Endothelial cell (in vitro differentiated cells): ENCODE data around the gene IDH3A. TPM values are rescaled to one million over a fixed set of nuclear protein-coding genes. Genes with fewer than 3 reads are reported as not detected.

Experiments used
- DNase-seq: peaks from one replicate; pipeline ENCODE4 v3.0.0; 2021; ENCODE audit warnings: low spot score
- H3K27ac Mint-ChIP-seq: one replicate; pipeline ENCODE4 v1.8.0; 2021; ENCODE audit warnings: mixed read lengths, inconsistent platforms; ENCODE audit not compliant: unreplicated experiment
- H3K27me3 Mint-ChIP-seq: one replicate; pipeline ENCODE4 v1.8.0; 2021; ENCODE audit warnings: mild to moderate bottlenecking, moderate library complexity, mixed read lengths, inconsistent platforms; ENCODE audit not compliant: unreplicated experiment
- H3K36me3 Mint-ChIP-seq: one replicate; pipeline ENCODE4 v1.8.0; 2021; ENCODE audit warnings: mild to moderate bottlenecking, low read depth, mixed read lengths, inconsistent platforms; ENCODE audit not compliant: unreplicated experiment
- H3K4me1 Mint-ChIP-seq: one replicate; pipeline ENCODE4 v1.8.0; 2021; ENCODE audit warnings: mild to moderate bottlenecking, mixed read lengths, inconsistent platforms; ENCODE audit not compliant: unreplicated experiment
- H3K4me3 Mint-ChIP-seq: one replicate; pipeline ENCODE4 v1.8.0; 2021; ENCODE audit warnings: mild to moderate bottlenecking, mixed read lengths, inconsistent platforms; ENCODE audit not compliant: unreplicated experiment
- H3K9me3 Mint-ChIP-seq: one replicate; pipeline ENCODE4 v1.8.0; 2021; ENCODE audit warnings: mixed read lengths, inconsistent platforms; ENCODE audit not compliant: unreplicated experiment
- CTCF ChIP-seq: fragments of 200-600 bp; sonication (generic); IDR thresholded peaks from one replicate; pipeline ENCODE4 v1.5.0; 2021; ENCODE audit warnings: antibody characterized with exemption; ENCODE audit not compliant: unreplicated experiment
- total RNA-seq: library from RNA; stranded (reverse); fragmentation: NEBNext Ultra II Directional; extraction: Animal tissue kit (Norgen Biotek cat#: 25700); gene quantifications from one replicate; pipeline ENCODE4 v1.2.1, GENCODE V29; 2021; ENCODE audit not compliant: unreplicated experiment

The IDH3A gene
- total RNA-seq, 1 donor from 2014 or later, result 19.9 TPM

GRCh38 chr15:78129077-78129750 lies 19.9 kb upstream of the IDH3A start:
- H3K27ac Mint-ChIP-seq, result no peak overlapping the region
- H3K9me3 Mint-ChIP-seq, result no peaks in the 10 kb centered on the region

GRCh38 chr15:78129751-78130287 lies 19.3 kb upstream of the IDH3A start:
- no peak for DNase-seq
- Mint-ChIP-seq H3K4me3 (peak overlapping the region; percentile 85), H3K36me3 (no peaks in the 10 kb centered on the region), H3K4me1 (peaks cover 9% of the 10 kb centered on the region), H3K27me3 (peaks cover 11% of the 10 kb centered on the region), H3K27ac (no peak overlapping the region), H3K9me3 (no peaks in the 10 kb centered on the region)
- no peak for TF ChIP-seq CTCF

More at GRCh38 chr15:78129077-78129750, 19.9 kb upstream of the IDH3A start:
- no peak for TF ChIP-seq CTCF
- no peak for DNase-seq
- Mint-ChIP-seq H3K36me3 (no peaks in the 10 kb centered on the region), H3K4me3 (no peak overlapping the region), H3K4me1 (peaks cover 9% of the 10 kb centered on the region), H3K27me3 (peaks cover 11% of the 10 kb centered on the region)

GRCh38 chr15:78130466-78131294 lies 18.5 kb upstream of the IDH3A start:
- no peak for DNase-seq
- no peaks in the 10 kb centered on the region for H3K36me3 Mint-ChIP-seq
- no peak overlapping the region for H3K27ac Mint-ChIP-seq
- no peaks in the 10 kb centered on the region for H3K9me3 Mint-ChIP-seq
- H3K4me1 Mint-ChIP-seq, result peaks cover 9% of the 10 kb centered on the region
- peak overlapping the region; percentile 85 for H3K4me3 Mint-ChIP-seq
- no peak for TF ChIP-seq CTCF
- H3K27me3 Mint-ChIP-seq, result peaks cover 9% of the 10 kb centered on the region

- Mint-ChIP-seq H3K9me3 (no peaks in the 10 kb centered on the region), H3K4me1 (peaks cover 9% of the 10 kb centered on the region), H3K27ac (peak within 1 kb of the TSS; percentile 70), H3K27me3 (peaks cover 9% of the 10 kb centered on the region), H3K4me3 (peak within 1 kb of the TSS; percentile 89), H3K36me3 (no peaks in the 10 kb centered on the region)
- DNase-seq, result peak; percentile 89
- TF ChIP-seq CTCF, result peak; percentile 67
These were observed 17.7 kb upstream of the IDH3A start, which contains the start of gene CIB2 for GRCh38 chr15:78131295-78132061. Gene CIB2, minus strand, starts transcription at chr15:78131445. Its CDS starts 230 bp downstream, at chr15:78131215.
